ENCODE data around the gene CDA.
A peak's percentile ranks its signal among the peaks of the same experiment; 100 is the strongest.

CDA gene

DNA sequence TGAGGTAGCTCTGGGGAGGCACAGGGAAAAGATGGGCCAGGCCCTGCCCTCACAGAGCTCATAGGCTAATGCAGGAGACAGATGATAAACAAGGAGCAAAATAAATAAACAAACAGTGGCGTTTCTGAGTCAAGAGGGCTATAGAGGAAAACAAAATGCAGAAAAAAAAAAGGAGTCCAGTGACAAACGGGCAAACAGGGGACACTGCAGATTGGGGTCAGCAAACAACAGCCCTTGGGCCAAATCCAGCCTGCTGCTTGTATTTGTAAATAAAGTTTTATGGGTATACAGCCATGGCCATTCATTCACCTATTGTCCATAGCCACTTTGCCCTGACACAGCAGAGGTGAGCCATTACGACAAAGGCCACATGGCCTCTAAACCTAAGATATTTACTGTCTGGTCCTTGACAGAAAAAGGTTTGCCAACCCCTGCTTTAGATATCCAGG lies 25.3 kb downstream of the CDA start:
- no peak overlapping the region for H3K4me3 ChIP-seq (replicated peaks in 1 of 2; ENCODE audit: low read depth in 2 of 2, low read length in 2 of 2)
- no peak for DNase-seq (ENCODE audit: low read depth in 2 of 2)
- TF ChIP-seq, protein P1, sequence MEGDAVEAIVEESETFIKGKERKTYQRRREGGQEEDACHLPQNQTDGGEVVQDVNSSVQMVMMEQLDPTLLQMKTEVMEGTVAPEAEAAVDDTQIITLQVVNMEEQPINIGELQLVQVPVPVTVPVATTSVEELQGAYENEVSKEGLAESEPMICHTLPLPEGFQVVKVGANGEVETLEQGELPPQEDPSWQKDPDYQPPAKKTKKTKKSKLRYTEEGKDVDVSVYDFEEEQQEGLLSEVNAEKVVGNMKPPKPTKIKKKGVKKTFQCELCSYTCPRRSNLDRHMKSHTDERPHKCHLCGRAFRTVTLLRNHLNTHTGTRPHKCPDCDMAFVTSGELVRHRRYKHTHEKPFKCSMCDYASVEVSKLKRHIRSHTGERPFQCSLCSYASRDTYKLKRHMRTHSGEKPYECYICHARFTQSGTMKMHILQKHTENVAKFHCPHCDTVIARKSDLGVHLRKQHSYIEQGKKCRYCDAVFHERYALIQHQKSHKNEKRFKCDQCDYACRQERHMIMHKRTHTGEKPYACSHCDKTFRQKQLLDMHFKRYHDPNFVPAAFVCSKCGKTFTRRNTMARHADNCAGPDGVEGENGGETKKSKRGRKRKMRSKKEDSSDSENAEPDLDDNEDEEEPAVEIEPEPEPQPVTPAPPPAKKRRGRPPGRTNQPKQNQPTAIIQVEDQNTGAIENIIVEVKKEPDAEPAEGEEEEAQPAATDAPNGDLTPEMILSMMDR (IDR thresholded peaks at IDR 0.05; ENCODE audit: low read depth, low read length) = no peak

- no peak overlapping the region for H3K4me3 ChIP-seq (replicated peaks in 1 of 2; ENCODE audit: low read depth in 2 of 2, low read length in 2 of 2)
- DNase-seq (ENCODE audit: low read depth in 2 of 2) = peak in 1 of 2 donors; percentile 26
- TF ChIP-seq, protein P1 (IDR thresholded peaks at IDR 0.05; ENCODE audit: low read depth, low read length) = no peak
Observed at GRCh38 chr1:20615946-20616846, 27.3 kb downstream of the CDA start.

GRCh38 chr1:20616847-20617487 lies 28.1 kb downstream of the CDA start:
- no peak for DNase-seq (ENCODE audit: low read depth in 2 of 2)
- TF ChIP-seq, protein P1 (IDR thresholded peaks at IDR 0.05; ENCODE audit: low read depth, low read length) = no peak
- H3K4me3 ChIP-seq (replicated peaks in 1 of 2; ENCODE audit: low read depth in 2 of 2, low read length in 2 of 2) = no peak overlapping the region

GRCh38 chr1:20618550-20618949 lies 29.7 kb downstream of the CDA start:
- TF ChIP-seq, protein P1 (IDR thresholded peaks at IDR 0.05; ENCODE audit: low read depth, low read length) = no peak

GRCh38 chr1:20619999-20620398 lies 31.1 kb downstream of the CDA start:
- TF ChIP-seq, protein P1 (IDR thresholded peaks at IDR 0.05; ENCODE audit: low read depth, low read length) = no peak
- no peak overlapping the region for H3K4me3 ChIP-seq (replicated peaks in 1 of 2; ENCODE audit: low read depth in 2 of 2, low read length in 2 of 2)
- DNase-seq (ENCODE audit: low read depth in 2 of 2) = no peak

More at GRCh38 chr1:20618550-20618949, 29.7 kb downstream of the CDA start:
- no peak overlapping the region for H3K4me3 ChIP-seq (replicated peaks in 1 of 2; ENCODE audit: low read depth in 2 of 2, low read length in 2 of 2)
- DNase-seq (ENCODE audit: low read depth in 2 of 2) = no peak

- H3K4me3 ChIP-seq (replicated peaks in 1 of 2; ENCODE audit: low read depth in 2 of 2, low read length in 2 of 2) = no peak overlapping the region
- TF ChIP-seq, protein P1 (IDR thresholded peaks at IDR 0.05; ENCODE audit: low read depth, low read length) = no peak
- DNase-seq (ENCODE audit: low read depth in 2 of 2) = no peak
Observed at GRCh38 chr1:20621012-20621411, 32.1 kb downstream of the CDA start.
